ENCODE data around the gene GALNS. TPM values are rescaled to one million over a fixed set of nuclear protein-coding genes. Genes with fewer than 3 reads are reported as not detected.

The GALNS gene
- total and polyA plus RNA-seq, 2 of the 8 experiments (the other 6 are each of a cell fraction or from before 2014, with no cell fraction given), result 8.9 to 17.8 TPM

DNA sequence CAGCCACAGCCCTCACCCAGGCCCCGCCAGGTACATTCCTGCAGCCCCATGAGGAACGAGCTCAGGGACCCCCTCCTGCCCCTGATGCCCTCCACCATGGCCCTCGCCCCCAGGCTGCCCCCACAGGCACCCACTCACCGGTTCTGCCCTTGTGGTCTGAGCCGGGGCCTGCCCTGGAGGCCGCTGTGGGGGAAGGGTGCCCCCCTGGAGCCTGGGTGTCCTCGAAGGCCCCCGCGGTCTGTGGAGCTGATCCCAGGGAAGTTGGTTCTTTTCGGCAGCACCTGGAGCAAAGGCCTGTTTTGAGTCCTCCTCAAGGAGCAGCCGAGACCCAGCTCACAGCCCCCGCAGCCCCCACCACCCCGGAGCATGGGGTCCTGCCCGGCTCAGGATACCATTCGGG lies 7.4 kb upstream of the GALNS start:
- Histone ChIP-seq H2AK5ac (ENCODE audit: low read depth, low read length) (no peak overlapping the region), H3K4me3 (ENCODE audit: extremely low read depth in 1 of 4, insufficient read depth in 2 of 4, low read depth in 3 of 4, low read length in 4 of 4) (no peak overlapping the region), H3K79me2 (ENCODE audit: control insufficient read depth in 1 of 2, insufficient read depth in 2 of 2, low read length in 2 of 2) (no peaks in the 10 kb centered on the region), H2BK120ac (replicated peaks; ENCODE audit: low read depth, low read length) (no peak overlapping the region), H3K9me3 (ENCODE audit: insufficient read depth in 2 of 2, low read depth in 1 of 2, low read length in 1 of 2) (no peaks in the 10 kb centered on the region), H3K27ac (ENCODE audit: low read depth, low read length) (no peak overlapping the region), H3K79me1 (ENCODE audit: low read depth, low read length) (no peaks in the 10 kb centered on the region), H2BK15ac (ENCODE audit: low read length) (no peak overlapping the region), H4K8ac (ENCODE audit: extremely low read depth, insufficient read depth, low read length) (no peak overlapping the region), H4K91ac (replicated peaks; ENCODE audit: insufficient read length, low read length) (no peak overlapping the region), H3K23ac (ENCODE audit: insufficient read length) (no peak overlapping the region), H2AFZ (ENCODE audit: low read length) (no peak overlapping the region), H3K4me1 (replicated peaks in 1 of 4; ENCODE audit: control insufficient read depth in 3 of 4, insufficient read depth in 4 of 4, low read length in 3 of 4) (no peaks in the 10 kb centered on the region), H2BK12ac (ENCODE audit: low read depth, low read length) (no peak overlapping the region), H3K4me2 (ENCODE audit: insufficient read depth in 1 of 2, low read depth in 2 of 2, low read length in 2 of 2) (no peak overlapping the region), H3K18ac (ENCODE audit: extremely low read depth, low read length) (no peak overlapping the region), H4K20me1 (replicated peaks in 1 of 2; ENCODE audit: control insufficient read depth in 1 of 2, insufficient read depth in 2 of 2, low read length in 2 of 2) (peaks cover 0 to 4% of the 10 kb centered on the region in 2 experiments), H3K14ac (ENCODE audit: insufficient read length) (no peak overlapping the region), H3K23me2 (ENCODE audit: low read depth, low read length) (no peaks in the 10 kb centered on the region), H3K9ac (replicated peaks in 1 of 4; ENCODE audit: extremely low read depth in 1 of 4, low read depth in 3 of 4, low read length in 3 of 4) (no peak overlapping the region), H3K36me3 (ENCODE audit: control insufficient read depth in 2 of 4, insufficient read depth in 4 of 4, low read length in 3 of 4) (peaks cover 11 to 20% (median 14%) of the 10 kb centered on the region in 4 experiments), H2BK5ac (ENCODE audit: low read depth, low read length) (no peak overlapping the region), H2BK20ac (ENCODE audit: low read length) (no peak overlapping the region), H3K56ac (replicated peaks; ENCODE audit: insufficient read length, low read depth, low read length) (no peak overlapping the region), H3K27me3 (replicated peaks in 1 of 4; ENCODE audit: control insufficient read depth in 3 of 4, extremely low read depth in 1 of 4, insufficient read depth in 3 of 4, low read length in 3 of 4) (no peaks in the 10 kb centered on the region), H3K4ac (replicated peaks; ENCODE audit: insufficient read length, low read depth, low read length) (no peak overlapping the region), H4K5ac (ENCODE audit: insufficient read length, low read depth, low read length) (no peak overlapping the region)
- no peak for TF ChIP-seq SP1 (IDR thresholded peaks at IDR 0.05; ENCODE audit: low read depth, low read length)
- no peak for TF ChIP-seq HDAC6 (IDR thresholded peaks at IDR 0.05; ENCODE audit: low read depth, low read length)
- TF ChIP-seq NRF1 (IDR thresholded peaks at IDR 0.05; ENCODE audit: low read depth, low read length), result no peak
- TF ChIP-seq TCF12 (IDR thresholded peaks at IDR 0.05; ENCODE audit: low read depth, low read length), result no peak
- TF ChIP-seq CHD1 (IDR thresholded peaks at IDR 0.05; ENCODE audit: low read depth, low read length), result no peak
- no peak for TF ChIP-seq KDM4A (IDR thresholded peaks at IDR 0.05; ENCODE audit: low read depth, low read length, severe bottlenecking)
- TF ChIP-seq GTF2F1 (IDR thresholded peaks at IDR 0.05; ENCODE audit: borderline replicate concordance, low read depth, low read length), result no peak
- WGBS, 2 experiments (ENCODE audit: extremely low coverage in 1 of 2, insufficient coverage in 1 of 2, insufficient read length in 1 of 2, insufficient replicate concordance in 2 of 2, low coverage in 1 of 2, low lambda C conversion rate in 2 of 2, missing lambda C conversion rate in 1 of 2), result 86% methylated on average over 9 of the region's 15 CpGs; no CpG with 5 or more reads in 1 of the 2 experiments
- DNase-seq (ENCODE audit: low read depth in 1 of 2, low spot score in 2 of 2) (no peak), FAIRE-seq (no peak)
- POLR2A ChIA-PET (ENCODE audit: partially characterized antibody), result interaction anchor here (0.8 to 1.8 kb wide), 8 partner anchors 9 to 305 kb away, joined by 3 to 5 read pairs (median 3); no protein-coding TSS in a partner anchor
- CTCF ChIA-PET (ENCODE audit: partially characterized antibody), result interaction anchor here (1.3 to 1.8 kb wide), 3 partner anchors 48 to 112 kb away, joined by 4 to 5 read pairs (median 4); no protein-coding TSS in a partner anchor
